Thyroid gland (tissue), 4 donors: ENCODE results near the gene ZNFX1.

Source experiments
- POLR2A ChIP-seq, 2 donors: fragments of 450-650 bp; IDR thresholded peaks; one replicate each; pipeline ENCODE4 v1.6.1; 2017; ENCODE audit warnings: antibody characterized with exemption in 2 of 2, mild to moderate bottlenecking in 2 of 2, moderate library complexity in 1 of 2
- TF ChIP-seq, protein P1 (sequence below), 6 experiments: fragments of 200-600 bp in 3 of 6; fragments of 450-650 bp in 3 of 6; sonication (generic) in 3 of 6; IDR thresholded peaks; one replicate each; pipeline ENCODE4 v1.5.1; 2016 to 2019; ENCODE audit warnings: antibody characterized with exemption in 6 of 6, mild to moderate bottlenecking in 2 of 6, inconsistent platforms in 1 of 6, moderate library complexity in 1 of 6

DNA sequence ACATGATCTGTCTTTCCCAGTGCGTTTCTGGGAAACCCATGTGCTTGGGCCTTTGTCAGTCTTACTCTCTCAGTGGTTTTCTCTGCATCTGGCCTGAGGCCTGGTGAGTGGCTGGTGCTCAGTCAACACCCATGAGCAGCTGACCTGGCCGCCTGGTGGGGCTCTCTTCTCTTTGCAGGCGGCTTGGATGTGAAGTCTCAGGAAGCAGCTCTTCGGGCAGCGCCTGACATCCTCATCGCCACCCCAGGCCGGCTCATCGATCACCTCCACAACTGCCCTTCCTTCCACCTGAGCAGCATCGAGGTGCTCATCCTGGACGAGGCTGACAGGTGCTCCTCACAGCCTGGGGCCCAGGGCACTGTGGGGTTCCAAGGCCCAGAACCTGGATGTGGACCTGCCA, 47.8 kb downstream of the ZNFX1 start:
- TF ChIP-seq, protein P1, sequence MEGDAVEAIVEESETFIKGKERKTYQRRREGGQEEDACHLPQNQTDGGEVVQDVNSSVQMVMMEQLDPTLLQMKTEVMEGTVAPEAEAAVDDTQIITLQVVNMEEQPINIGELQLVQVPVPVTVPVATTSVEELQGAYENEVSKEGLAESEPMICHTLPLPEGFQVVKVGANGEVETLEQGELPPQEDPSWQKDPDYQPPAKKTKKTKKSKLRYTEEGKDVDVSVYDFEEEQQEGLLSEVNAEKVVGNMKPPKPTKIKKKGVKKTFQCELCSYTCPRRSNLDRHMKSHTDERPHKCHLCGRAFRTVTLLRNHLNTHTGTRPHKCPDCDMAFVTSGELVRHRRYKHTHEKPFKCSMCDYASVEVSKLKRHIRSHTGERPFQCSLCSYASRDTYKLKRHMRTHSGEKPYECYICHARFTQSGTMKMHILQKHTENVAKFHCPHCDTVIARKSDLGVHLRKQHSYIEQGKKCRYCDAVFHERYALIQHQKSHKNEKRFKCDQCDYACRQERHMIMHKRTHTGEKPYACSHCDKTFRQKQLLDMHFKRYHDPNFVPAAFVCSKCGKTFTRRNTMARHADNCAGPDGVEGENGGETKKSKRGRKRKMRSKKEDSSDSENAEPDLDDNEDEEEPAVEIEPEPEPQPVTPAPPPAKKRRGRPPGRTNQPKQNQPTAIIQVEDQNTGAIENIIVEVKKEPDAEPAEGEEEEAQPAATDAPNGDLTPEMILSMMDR (IDR thresholded peaks at IDR 0.05) = no peak
- TF ChIP-seq POLR2A (IDR thresholded peaks at IDR 0.05) = no peak
